Spleen (tissue), 7 donors: ENCODE results near the gene DENND1C.

ENCODE experiments used
- CTCF ChIP-seq, 11 experiments: fragments of 200-600 bp in 7 of 11; fragments of 450-650 bp in 4 of 11; sonication (generic) in 4 of 11; IDR thresholded peaks in 8 of 11; conservative IDR thresholded peaks in 3 of 11; 1 replicate in 7 of 11; 2 replicates in 4 of 11; pipeline versions ENCODE4 v1.4.0 to v1.8.0; 2016 to 2021; ENCODE audit warnings: antibody characterized with exemption in 11 of 11, inconsistent platforms in 4 of 11, mild to moderate bottlenecking in 1 of 11
- POLR2AphosphoS5 ChIP-seq, 3 donors: sonication (generic); formaldehyde crosslinking; IDR thresholded peaks; one replicate each; pipeline ENCODE4 v1.5.1; 2017; ENCODE audit warnings: antibody characterized with exemption in 3 of 3
- donor health status: DM: no; HTN: no; CAD: no; lungs with moderate emphysema.
- donor health status: DM: no; HTN: no; CAD: no.
- donor health status: DM: no; HTN: no; CAD: no.

- TF ChIP-seq CTCF (IDR thresholded peaks at IDR 0.05 in 8 of 11, conservative IDR thresholded peaks at IDR 0.05 in 3 of 11), result no peak
- no peak for TF ChIP-seq POLR2AphosphoS5 (IDR thresholded peaks at IDR 0.05)
Measured at GRCh38 chr19:6442087-6442688, 39.4 kb downstream of the DENND1C start.
